Glutamatergic neuron (in vitro differentiated cells): ENCODE data around the gene MAGI1. TPM values are rescaled to one million over a fixed set of nuclear protein-coding genes. Genes with fewer than 3 reads are reported as not detected.

Experiments used
- DNase-seq: peaks from one replicate; pipeline ENCODE4 v3.0.0; 2022
- H3K27ac Mint-ChIP-seq: one replicate; pipeline ENCODE4 v1.8.0; 2020; ENCODE audit warnings: mild to moderate bottlenecking, mixed read lengths, inconsistent platforms; ENCODE audit not compliant: unreplicated experiment
- H3K27me3 Mint-ChIP-seq: one replicate; pipeline ENCODE4 v1.8.0; 2020; ENCODE audit warnings: mild to moderate bottlenecking, moderate library complexity, mixed read lengths, inconsistent platforms; ENCODE audit not compliant: unreplicated experiment
- H3K36me3 Mint-ChIP-seq: one replicate; pipeline ENCODE4 v1.8.0; 2020; ENCODE audit warnings: mild to moderate bottlenecking, mixed read lengths, inconsistent platforms; ENCODE audit not compliant: unreplicated experiment
- H3K4me1 Mint-ChIP-seq: one replicate; pipeline ENCODE4 v1.8.0; 2020; ENCODE audit warnings: mild to moderate bottlenecking, low read depth, mixed read lengths, inconsistent platforms; ENCODE audit not compliant: unreplicated experiment
- H3K4me3 Mint-ChIP-seq: one replicate; pipeline ENCODE4 v1.8.0; 2020; ENCODE audit warnings: mild to moderate bottlenecking, mixed read lengths, inconsistent platforms; ENCODE audit not compliant: unreplicated experiment
- H3K9me3 Mint-ChIP-seq: one replicate; pipeline ENCODE4 v1.8.0; 2020; ENCODE audit warnings: mild to moderate bottlenecking, moderate library complexity, mixed read lengths, inconsistent platforms; ENCODE audit not compliant: unreplicated experiment
- total RNA-seq: library from RNA; stranded (reverse); fragmentation: NEBNext Ultra II Directional; extraction: Animal tissue kit (Norgen Biotek cat#: 25700); gene quantifications from one replicate; pipeline ENCODE4 v1.2.1, GENCODE V29; 2021; ENCODE audit not compliant: unreplicated experiment
- TF ChIP-seq, protein P1 (sequence below): fragments of 200-600 bp; sonication (generic); IDR thresholded peaks from one replicate; pipeline ENCODE4 v1.5.0; 2021; ENCODE audit not compliant: partially characterized antibody, unreplicated experiment

MAGI1 gene
- total RNA-seq, 1 donor from 2014 or later, result 46.5 TPM

DNA sequence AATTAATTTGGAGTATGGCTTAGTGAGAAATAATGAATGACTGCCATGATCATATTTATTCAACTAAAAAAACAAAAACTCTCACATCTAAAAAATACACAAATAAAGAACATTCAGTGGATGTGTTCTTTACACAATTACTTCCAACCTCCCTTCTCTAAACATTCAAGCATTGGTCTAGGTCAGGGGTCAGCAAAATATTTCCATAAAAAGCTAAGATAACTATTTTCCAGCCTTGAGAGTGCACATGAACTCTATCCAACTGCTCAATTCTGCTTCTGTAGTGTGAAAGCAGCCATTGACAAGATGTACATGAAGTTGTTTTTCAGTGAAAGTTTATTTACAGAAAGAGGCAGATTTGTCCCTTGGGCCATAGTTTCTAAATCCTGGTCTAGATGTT, 406.3 kb downstream of the MAGI1 start:
- no peak overlapping the region for H3K4me3 Mint-ChIP-seq
- H3K27me3 Mint-ChIP-seq, result no peaks in the 10 kb centered on the region
- DNase-seq, result no peak
- peaks cover 2% of the 10 kb centered on the region for H3K9me3 Mint-ChIP-seq
- no peak overlapping the region for H3K27ac Mint-ChIP-seq
- TF ChIP-seq, protein P1, sequence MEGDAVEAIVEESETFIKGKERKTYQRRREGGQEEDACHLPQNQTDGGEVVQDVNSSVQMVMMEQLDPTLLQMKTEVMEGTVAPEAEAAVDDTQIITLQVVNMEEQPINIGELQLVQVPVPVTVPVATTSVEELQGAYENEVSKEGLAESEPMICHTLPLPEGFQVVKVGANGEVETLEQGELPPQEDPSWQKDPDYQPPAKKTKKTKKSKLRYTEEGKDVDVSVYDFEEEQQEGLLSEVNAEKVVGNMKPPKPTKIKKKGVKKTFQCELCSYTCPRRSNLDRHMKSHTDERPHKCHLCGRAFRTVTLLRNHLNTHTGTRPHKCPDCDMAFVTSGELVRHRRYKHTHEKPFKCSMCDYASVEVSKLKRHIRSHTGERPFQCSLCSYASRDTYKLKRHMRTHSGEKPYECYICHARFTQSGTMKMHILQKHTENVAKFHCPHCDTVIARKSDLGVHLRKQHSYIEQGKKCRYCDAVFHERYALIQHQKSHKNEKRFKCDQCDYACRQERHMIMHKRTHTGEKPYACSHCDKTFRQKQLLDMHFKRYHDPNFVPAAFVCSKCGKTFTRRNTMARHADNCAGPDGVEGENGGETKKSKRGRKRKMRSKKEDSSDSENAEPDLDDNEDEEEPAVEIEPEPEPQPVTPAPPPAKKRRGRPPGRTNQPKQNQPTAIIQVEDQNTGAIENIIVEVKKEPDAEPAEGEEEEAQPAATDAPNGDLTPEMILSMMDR, result no peak
- H3K4me1 Mint-ChIP-seq, result peaks cover 14% of the 10 kb centered on the region
- no peaks in the 10 kb centered on the region for H3K36me3 Mint-ChIP-seq

DNA sequence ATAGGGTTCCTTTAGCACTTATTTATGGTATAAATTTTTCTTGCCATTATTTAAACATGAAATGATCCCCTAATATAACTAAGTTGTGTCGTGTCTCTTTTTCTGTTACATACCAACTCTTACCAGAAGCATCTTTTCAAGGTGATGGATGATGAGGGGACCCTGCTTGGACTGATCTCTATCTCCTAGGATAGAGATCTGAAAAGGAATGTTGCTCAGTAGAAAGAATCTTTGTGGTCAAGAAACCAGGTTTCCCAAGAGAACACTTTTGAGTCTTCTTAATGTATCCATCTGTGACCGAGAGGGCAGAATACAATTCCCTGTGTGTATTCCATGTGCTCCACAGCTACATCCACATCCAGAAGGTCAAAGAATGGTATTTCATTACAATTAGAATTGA, 409.7 kb downstream of the MAGI1 start:
- no peak for DNase-seq
- TF ChIP-seq, protein P1, result no peak
- H3K4me1 Mint-ChIP-seq, result peaks cover 4% of the 10 kb centered on the region
- H3K27me3 Mint-ChIP-seq, result no peaks in the 10 kb centered on the region
- H3K4me3 Mint-ChIP-seq, result no peak overlapping the region
- no peak overlapping the region for H3K27ac Mint-ChIP-seq
- H3K36me3 Mint-ChIP-seq, result no peaks in the 10 kb centered on the region
- H3K9me3 Mint-ChIP-seq, result peaks cover 1% of the 10 kb centered on the region

DNA sequence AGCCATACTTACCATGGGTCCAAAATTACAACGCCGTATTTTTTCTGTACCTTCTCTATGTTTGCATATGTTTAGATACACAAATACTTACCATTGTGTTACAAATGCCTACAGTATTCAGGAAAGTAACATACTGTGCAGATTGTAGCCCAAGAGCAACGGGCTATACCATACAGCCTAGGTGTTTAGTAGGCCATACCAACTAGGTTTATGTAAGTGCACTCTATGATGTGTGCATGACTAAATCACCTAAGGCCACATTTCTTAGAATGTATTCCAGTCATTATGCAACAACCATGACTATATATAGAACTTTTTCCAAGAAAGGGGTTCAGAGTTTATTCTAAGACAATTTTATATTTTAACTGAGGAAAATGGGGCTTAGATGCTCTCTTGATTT, 411.7 kb downstream of the MAGI1 start:
- Mint-ChIP-seq H3K27me3 (no peaks in the 10 kb centered on the region), H3K4me3 (no peak overlapping the region), H3K4me1 (peaks cover 4% of the 10 kb centered on the region), H3K36me3 (no peaks in the 10 kb centered on the region), H3K27ac (no peak overlapping the region), H3K9me3 (no peaks in the 10 kb centered on the region)
- TF ChIP-seq, protein P1, result no peak
- no peak for DNase-seq

DNA sequence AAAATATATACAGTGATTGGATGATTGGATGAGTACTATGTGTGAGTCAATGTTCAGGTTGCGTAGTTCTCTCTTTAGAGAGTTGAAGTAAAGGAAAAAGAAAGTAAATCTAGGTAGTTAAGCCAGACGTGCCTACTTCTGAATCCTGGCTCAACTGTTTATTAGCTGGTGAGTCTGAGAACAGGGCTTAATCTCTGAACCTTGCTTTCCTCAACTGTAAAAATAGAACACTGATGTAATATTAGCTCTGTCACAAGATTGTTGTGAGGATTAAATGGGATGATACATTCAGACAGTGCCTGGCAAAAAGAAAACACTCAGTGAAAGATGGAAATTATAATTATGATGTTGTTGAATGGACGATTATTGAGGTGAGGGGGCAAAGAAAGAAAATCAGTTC, 413.4 kb downstream of the MAGI1 start:
- H3K27ac Mint-ChIP-seq, result no peak overlapping the region
- H3K4me3 Mint-ChIP-seq, result no peak overlapping the region
- peaks cover 4% of the 10 kb centered on the region for H3K4me1 Mint-ChIP-seq
- no peaks in the 10 kb centered on the region for H3K9me3 Mint-ChIP-seq
- H3K36me3 Mint-ChIP-seq, result no peaks in the 10 kb centered on the region
- DNase-seq, result no peak
- no peaks in the 10 kb centered on the region for H3K27me3 Mint-ChIP-seq
- TF ChIP-seq, protein P1, result no peak

DNA sequence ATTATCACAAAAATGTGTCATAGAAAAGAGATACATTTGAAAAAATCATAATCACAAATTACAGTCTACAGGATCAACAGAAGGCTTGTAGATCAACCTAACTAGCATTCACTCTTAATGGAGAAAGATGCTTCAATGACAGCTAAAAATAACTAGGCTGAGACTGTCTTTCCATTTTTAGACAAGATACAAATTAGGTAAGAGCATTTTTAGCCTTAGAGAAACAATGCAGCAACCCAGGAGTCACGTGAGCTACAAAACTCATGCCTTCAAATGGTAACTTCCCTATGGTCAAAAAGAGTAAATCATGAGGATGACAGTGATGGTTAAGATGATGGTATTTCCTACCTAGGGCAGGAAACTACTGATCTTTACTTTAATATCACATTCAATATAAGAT, 415.4 kb downstream of the MAGI1 start:
- Mint-ChIP-seq H3K27me3 (no peaks in the 10 kb centered on the region), H3K27ac (no peak overlapping the region), H3K36me3 (no peaks in the 10 kb centered on the region), H3K4me1 (no peaks in the 10 kb centered on the region), H3K4me3 (no peak overlapping the region), H3K9me3 (no peaks in the 10 kb centered on the region)
- no peak for DNase-seq
- TF ChIP-seq, protein P1, result no peak
